Fibroblast of upper back skin (primary cell): Measurements from ENCODE around the gene DPP10.
"Not testable (repeated sequence)": the region's sequence is repeated elsewhere in the genome, so short reads cannot be mapped to it uniquely, and the experiment has no call there.

ENCODE experiments used
- DNase-seq: peaks from one replicate; pipeline ENCODE4 v3.0.0-alpha.2; 2013

DPP10 gene

DNA sequence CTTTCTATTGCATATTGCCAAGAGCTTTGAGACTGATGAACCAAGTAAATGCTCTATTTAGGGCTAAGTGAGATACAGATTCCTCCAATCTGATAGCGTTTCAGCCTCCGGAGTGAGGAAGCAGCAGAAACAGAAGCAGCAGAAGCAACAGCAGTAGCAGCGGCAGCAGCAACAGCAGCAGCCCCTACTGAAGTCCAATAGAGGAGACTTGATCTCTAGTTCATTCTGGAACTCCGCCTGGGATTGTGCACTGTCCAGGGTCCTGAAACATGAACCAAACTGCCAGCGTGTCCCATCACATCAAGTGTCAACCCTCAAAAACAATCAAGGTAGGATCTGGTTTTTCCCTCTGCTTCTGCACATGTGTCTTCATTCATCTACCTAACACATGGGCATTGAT lies at the start of gene DPP10:
TSS of gene DPP10 (plus strand) at position 132 of the 400 bp plus-strand sequence.
- DNase-seq = peak; percentile 0

DNA sequence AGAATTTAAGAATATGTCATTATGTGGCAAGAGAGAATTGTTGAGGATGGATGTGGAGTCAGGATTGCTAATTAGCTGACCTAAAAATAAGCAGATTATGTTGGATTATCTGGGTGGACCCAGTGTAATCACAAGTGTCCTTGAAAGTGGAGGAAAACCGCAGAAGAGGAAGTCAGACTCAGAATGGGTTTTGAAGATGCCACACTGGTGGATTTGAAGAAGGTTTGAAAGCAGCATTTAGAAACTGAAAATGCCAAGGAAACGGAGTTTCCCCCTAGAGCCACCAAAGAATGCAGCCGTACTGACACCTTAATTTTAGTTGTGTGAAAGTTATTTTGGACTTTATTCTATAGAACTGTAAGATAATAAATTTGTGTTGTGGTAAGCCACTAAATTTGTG lies 41.6 kb upstream of the DPP10 start:
- no peak for DNase-seq

DNA sequence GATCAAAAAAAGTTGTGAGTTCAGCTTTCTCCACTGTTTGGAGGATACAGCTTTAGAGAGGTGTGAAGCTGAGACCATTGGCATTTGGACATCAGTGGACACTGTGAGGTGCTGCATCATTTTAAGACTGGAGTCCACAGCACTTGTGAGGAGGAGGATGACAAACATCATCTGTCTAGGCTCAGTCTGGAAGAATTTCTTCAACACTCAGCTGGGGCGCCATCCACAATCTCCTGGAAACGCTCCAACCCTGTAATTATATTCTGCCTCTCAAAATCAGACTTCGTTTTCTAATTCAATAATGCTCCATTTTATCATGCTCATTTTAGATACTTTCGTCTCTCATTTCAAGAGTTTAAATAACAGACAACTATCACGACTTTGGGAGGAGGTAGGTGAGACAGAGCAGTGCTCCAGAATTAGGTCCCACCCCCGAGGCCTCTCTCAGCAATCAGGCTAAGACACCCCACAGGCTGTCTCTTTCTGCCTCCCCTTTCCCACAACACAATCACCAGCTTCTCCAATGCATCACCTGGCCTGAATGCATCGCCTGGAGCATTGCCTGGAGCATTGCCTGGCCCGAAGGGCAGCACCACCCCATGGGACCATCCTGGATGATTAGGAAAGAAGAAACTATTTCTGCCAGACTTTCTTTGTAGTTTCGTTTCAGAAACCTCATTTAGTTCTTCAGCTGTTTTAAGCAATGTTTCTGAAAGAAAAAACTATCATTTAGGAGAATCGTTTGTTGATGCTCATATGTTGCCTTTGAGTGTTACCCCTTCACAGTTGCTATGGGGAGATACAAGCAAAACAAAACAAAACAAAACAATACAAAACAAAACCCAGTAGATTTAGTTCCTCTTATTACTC lies 37.0 kb upstream of the DPP10 start:
- DNase-seq = no peak

DNA sequence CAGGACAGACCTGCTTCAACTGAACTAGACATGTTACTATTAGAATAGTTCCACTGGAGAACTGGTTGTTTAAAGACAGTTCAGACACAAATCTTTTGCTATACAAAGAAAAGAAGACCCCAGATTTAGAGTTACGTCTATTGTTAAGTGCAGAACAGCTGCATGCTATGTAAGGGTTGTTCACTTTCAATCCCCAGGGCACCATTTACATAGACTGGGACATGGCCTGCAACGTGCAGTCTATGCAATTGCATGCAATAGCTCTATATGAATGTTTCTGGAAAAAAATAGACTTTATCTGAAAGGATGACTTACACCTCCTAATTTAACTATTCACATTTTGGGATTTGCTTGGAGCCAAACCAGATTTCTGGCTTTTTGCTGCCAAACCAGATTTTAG lies 36.1 kb upstream of the DPP10 start:
- DNase-seq = no peak

DNA sequence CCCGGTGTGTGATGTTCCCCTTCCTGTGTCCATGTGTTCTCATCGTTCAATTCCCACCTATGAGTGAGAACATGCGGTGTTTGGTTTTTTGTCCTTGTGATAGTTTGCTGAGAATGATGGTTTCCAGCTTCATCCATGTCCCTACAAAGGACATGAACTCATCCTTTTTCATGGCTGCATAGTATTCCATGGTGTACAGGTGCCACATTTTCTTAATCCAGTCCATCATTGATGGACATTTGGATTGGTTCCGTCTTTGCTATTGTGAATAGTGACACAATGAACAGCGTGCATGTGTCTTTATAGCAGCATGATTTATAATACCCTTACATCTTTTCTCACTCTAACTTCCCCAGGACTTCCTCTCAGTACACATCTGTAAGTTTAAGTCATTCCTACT lies 35.1 kb upstream of the DPP10 start:
- not testable (repeated sequence) for DNase-seq

DNA sequence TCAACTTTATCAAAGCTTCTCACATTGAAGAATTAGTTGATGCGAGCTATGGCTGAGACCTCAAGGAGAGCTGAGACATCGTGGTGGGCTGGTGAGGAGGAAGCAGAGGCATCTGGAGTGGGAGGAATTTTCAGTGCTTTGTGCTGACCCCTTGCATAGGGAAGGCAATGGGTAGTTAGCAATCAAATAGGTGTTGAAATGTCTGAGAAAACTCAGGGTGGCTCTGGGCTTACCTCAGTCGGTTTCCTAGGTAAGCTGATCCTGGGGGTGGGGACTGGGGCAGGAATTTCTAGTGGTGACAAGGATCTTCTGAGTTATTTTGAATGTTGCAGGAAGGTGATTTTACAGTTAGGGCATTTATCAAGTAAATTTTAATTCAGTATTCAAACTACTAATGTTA lies 20.7 kb upstream of the DPP10 start:
- DNase-seq = no peak

DNA sequence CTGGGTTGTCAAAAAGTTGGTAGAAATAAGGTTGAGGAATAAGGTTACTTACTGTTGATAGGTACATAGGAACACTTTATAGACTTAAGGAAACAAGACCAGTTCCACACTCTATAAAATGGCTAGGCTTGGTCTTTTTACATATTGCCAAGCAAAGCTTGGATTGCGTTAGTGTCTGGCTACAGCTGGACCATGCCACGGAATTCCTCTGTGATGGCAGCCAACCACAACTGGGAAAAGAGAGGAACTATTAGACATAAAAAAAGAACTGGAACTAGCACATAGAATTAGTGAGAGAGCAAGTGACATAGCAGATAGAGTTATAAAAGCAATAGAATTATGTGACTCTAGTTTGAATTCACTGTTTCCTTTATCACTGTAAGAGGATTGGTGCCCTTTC lies 17.7 kb upstream of the DPP10 start:
- no peak for DNase-seq

DNA sequence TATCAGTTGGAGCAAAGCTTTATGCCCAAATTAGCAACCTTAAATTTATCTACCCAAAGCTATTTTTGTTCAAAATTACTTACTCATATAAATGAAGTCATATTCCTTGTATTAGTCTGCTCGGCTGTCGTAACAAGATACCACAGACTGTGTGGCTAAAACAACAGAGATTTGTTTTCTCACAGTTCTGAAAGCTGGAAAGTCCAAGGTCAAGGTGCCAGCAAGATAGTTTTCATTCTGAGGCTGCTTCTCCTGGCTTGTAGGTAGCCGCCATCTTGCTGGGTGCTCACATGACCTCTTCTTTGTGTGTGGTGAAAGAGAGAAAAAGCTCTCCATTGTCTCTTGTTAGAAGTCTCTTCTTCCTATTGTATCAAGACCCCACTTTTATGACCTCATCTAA lies 15.7 kb upstream of the DPP10 start:
- no peak for DNase-seq

DNA sequence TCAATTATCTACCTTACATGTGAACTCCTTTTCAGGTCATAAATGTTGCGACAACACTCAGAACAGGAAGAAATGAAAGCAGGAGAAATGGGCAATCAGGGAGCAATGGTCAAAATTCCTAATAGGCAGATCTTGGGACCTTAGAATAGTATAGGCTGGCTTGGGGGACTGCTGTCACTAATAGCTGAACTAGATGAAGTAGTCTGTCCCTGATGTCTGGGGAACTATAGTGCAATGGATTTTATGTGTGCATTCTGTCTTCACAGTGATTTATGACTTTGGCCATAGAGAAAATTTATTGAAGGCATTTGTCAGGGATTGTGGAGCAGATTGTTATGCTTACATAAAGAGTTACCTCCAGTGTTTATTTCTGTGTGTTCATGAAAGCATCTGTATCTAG lies 6.1 kb upstream of the DPP10 start:
- DNase-seq = no peak

DNA sequence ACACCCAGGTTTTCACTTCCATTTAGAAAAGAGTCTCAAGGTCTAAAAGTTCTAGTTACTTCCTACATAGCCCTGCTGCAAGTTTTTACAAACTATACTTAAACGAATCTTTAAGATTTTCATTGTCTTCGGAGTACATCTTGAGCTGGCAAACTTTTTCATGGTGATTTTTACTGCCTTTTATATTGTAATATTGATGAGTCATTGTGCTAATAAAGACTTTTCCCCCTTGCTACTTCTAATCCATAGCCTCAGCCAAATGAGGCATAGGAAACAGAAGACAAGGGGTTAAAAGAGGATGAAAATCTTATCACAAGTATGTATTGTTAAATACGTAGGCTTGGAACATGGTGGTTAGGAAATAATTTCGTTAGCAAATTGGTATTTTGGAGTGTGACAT lies 4.1 kb downstream of the DPP10 start:
- DNase-seq = no peak

DNA sequence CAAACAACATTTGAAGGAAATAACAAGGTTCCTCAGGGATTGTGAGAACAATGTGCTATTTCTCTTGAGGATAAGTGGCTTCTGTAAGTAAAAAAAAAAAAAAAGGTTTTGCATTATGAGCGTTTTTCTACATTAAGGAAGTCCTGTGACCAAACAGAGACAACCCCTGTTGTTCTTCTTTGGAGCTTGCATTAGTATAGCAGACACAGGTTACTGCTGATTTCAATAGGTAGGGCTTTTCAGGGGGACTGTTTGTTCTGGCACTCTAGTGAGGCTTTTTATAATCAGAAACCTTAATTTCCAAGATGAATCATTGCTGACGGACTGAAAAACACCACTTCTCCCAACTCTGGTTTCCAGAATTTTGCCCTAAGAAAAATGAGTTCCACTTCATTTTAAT lies 8.2 kb downstream of the DPP10 start:
- DNase-seq = no peak

DNA sequence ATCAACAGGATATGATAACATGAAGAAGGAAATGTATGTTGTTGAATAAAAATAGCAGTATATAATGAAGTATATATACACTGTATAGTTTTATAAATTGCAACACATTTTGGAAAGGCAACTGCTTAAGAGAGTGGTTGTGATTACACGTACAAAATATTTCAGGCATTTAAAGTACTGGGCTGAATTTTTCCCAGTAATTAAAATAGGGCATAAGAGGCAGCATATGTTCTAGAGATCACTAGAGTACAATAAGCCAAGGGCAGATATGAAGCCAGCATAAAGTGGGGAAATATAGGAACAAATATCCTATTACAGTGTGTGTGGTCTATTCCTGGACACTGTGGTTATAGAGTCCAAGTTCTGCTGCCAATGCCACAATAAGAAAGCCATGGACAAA lies 14.1 kb downstream of the DPP10 start:
- no peak for DNase-seq

DNA sequence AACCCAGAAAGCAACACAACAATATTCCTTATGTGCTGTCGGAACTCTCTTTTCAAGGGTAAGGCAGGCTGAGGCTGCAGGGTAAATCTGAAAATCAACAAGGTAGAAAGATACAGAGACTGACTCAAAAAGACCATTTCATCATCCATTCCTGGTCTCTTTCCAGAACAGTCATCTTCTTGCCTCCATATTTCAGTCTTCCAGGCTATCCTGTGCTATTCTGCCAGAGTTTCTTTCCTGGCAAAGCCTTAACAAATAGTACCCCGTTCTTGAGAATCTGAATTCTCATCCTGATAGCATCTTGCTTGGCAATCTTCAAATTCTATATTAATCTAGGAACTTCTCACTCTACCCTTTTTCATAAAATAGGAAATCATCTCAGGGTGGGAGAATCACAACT lies 15.5 kb downstream of the DPP10 start:
- no peak for DNase-seq

DNA sequence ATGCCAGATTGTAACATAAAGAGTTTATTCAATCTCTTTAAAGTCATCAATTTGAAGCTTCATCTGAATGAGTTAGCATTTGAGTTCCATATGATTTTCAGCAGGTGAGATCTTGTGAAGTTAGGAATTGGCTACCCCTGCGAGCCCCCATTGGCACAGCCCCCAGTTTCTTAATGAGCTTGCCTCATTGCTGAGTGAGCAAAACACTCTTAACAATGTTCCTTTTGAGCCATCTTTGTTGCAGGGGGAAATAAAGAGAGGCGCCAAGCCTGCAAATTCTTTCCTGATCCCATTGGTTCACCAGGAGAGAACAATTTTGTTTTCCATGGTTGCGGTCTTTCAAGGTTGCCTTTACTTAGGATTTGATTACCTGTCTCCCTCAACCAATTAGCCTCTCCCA lies 18.7 kb downstream of the DPP10 start:
- DNase-seq = no peak

DNA sequence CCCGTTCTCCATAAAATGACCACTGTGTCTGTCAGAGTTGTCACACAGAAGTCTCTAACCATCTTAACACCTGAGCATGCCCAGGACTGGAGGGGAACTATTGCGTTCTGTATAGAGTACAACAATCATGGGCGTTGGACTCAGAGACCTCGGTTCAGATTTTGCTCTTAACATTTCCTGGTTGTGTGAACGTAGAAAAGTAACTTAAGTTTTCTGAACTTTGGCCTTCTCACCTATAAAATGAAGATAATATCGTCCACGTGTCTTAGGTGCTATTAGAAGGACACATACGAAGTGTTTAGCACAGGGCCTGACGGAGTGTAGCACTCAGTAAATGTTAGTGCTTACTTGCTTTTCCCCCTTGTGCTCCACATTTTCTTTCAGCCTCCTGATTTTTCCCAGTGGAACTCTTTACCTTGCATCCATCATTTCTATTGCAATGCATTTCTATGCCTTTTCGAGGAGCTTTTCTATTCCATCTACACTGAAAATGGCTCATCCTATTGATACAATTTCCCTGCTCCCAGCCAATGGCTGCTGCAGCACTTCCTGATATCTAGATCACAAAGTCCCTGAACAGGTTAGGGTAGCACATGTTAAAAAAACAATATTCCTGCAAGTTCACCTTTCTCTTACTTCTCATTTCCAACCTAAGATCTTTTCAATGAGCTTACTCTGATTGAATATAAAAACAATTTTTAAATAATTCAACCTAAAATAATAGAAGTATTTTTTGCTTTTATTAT lies 22.7 kb downstream of the DPP10 start:
- no peak for DNase-seq

DNA sequence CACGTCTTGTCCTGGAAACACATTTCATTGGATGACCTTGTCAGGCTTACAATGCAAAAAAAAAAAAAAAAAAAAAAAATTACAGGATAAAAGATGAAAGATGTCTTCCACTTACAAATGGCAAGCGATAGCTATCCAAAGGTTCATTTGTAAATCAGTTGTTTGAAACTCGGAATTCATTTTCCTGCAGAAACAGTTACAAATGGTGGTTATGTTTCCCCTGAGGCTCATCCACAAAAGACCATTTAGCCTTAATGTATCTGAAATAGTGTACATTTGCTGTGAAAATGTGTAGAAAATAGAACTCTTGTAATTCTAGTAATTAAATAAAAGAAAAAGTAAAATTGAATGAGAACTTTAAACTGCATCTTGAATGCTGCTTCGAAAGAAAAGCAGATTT lies 25.9 kb downstream of the DPP10 start:
- no peak for DNase-seq

DNA sequence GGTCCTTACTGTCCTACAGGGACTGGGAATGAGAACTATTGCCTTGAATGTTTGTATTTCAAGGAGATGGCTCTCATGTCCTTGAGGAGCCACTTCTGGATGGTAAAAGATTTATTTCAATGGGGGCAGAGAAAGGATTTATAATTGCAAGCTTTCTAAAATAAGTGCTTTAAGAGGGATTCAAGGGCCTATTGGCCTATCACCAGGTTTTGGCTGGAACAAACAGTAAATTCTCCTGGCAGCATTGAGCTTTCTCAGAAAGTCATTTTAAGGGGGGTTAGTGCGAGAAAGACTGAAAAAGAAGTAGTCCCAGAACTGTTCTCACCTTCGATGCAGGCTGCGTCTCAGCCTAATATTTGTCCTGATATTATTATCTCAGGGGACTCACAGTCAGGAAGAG lies 29.8 kb downstream of the DPP10 start:
- no peak for DNase-seq

DNA sequence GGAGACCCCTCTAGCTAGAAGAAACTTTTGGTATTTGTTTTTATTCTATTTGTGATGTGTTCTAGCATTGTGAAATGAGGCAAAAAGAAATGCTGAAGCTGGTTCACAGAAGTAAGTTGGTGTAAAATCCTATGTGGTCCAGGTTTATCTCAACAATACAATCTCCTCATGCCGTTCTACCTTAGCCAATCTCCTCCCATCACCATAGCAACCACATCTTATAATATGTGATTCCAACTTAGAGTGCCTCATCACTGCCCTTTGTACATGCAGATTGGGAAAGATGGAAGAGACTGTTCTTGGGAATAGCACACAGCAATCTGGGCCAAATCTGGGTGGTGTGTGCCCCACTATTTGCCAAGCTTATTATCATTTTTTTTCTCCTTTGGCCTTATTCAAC lies 30.3 kb downstream of the DPP10 start:
- no peak for DNase-seq

DNA sequence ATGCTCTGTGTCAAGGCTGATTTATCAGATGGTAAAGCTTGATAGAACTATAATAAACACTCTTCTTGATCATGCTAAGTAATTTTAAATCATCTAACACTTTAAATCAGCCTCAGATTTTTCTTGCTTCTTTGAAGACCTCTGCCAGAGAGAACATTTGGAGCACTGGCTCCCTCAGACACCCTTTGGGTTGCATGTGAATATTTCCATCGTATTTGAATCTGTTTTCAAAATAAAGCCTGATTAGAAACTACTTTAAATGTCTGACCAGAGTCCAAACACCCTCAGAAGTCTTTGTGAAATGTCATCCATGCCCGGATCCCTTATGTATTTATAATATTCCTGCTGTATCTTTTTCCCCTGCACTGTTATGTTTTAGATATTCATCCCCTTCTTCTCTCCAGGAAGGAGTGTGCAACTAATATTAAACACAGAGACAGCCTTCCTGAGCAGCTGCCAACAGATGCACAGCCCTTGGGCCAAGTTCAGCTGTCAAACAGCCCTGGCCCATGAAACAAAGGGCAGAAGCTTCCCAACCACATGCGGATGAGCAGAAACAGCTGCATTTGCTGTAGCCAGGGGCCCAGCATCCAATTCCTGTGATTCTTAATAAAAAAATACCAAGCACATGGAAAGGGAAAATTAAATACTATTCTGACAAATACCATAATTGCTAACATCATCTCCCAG lies 46.5 kb downstream of the DPP10 start:
- DNase-seq = no peak

DNA sequence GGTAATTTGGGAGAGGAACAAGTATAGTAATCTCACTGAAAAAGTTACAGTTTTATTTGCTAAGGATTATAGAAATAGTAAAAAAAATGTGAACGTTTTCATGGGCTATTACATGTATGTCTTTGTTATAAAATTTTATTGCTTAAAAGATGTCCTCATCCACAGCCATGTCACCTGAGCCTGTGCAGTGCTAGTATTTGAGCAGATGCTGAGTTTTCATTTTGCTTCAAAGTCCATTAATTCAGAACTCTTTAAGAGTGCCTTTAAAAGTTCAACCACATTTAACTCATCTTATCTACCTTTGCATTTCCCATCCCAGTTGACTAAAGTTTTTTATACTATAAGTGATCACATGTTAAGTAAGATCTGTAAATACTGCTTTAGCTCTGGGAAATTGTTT lies 52.6 kb downstream of the DPP10 start:
- no peak for DNase-seq

DNA sequence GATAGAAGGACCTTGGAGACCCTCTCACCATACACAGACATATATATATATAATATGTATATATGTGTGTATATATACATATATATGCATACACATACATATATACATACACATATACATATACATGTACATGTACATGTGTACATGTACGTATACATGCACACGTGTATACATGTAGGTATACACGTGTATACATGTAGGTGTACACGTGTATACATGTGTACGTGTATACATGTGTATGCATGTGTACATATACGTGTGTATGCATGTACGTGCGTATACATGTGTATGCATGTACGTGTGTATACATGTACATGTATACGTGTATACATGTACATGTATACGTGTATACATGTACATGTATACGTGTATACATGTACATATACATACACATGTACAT lies 54.5 kb downstream of the DPP10 start:
- DNase-seq = no peak

DNA sequence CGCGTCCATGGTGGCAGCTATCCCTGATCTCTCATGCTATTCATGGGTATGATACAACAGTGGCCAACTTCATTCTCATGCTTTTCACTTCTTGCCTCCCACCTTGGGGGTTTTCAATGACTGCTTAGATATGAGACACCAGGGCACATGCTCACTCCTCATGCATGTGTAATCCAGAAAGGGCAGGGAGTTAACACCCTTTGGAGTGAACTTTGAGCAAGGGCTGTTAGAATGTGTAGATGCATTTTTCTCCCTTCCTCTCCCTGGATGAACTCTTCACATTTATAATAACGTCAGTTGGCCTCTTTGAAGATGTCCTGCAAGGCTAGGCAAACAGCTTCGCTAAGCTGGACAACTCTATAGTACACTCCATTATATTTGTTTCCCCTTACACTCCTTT lies 56.7 kb downstream of the DPP10 start:
- no peak for DNase-seq

DNA sequence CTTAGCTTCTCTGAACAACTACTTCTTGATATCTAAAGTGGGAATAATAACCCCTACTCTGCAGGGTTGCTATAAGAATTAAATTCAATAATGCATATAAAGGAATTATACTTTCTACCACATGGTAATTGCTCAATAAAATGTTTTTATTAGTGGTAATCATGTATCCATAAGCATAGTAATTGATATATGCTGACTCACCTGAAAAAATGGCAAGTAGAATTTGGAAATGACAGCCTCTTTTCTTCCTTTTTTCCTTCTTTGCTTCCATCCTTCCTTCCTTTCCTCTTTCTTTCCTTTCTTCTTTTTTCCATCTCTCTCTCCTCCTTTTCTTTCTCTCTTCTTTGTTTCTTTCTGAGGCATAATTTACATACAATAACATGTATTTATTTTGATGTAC lies 65.3 kb downstream of the DPP10 start:
- DNase-seq = no peak

DNA sequence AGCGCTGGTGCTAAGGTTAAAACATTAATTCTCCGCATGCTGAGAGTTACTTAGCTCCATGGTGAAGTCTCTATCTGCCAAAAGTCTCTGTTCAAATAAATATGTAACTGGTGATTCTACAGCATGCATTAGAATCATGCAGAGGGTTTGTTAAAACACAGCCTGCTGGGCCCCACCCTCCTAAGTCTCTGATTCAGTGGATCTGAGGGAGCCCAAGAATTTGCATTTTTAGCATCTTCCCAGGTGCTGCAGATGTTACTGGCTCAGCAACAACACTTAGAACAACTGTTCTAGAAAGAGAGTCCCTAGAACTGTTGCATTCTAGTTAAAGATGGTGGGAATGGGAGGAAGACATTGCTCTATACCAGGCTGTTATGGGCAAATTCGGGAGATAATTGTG lies 73.4 kb downstream of the DPP10 start:
- DNase-seq = no peak
